ENCODE results near the gene DOK7.

The DOK7 gene

GRCh38 chr4:3527101-3527913, 64.2 kb downstream of the DOK7 start:
- TF ChIP-seq POU2F2 (IDR thresholded peaks at IDR 0.05; ENCODE audit: low read depth, low read length) (no peak), SPI1 (IDR thresholded peaks at IDR 0.05; ENCODE audit: low read depth, low read length) (no peak), POLR2AphosphoS5 (IDR thresholded peaks at IDR 0.05; ENCODE audit: low read depth, low read length) (no peak), TAF1 (IDR thresholded peaks at IDR 0.05; ENCODE audit: low read depth, low read length) (no peak), PAX5 (IDR thresholded peaks at IDR 0.05; ENCODE audit: insufficient read depth, low read length, severe bottlenecking) (no peak), POLR2A (IDR thresholded peaks at IDR 0.05; ENCODE audit: low read depth, low read length) (no peak)
- FAIRE-seq (no peak), DNase-seq (ENCODE audit: insufficient read length, low spot score) (no peak)

- DNase-seq (ENCODE audit: insufficient read length, low spot score) (no peak), FAIRE-seq (no peak)
- TF ChIP-seq PAX5 (IDR thresholded peaks at IDR 0.05; ENCODE audit: insufficient read depth, low read length, severe bottlenecking) (no peak), POLR2A (IDR thresholded peaks at IDR 0.05; ENCODE audit: low read depth, low read length) (no peak), TAF1 (IDR thresholded peaks at IDR 0.05; ENCODE audit: low read depth, low read length) (no peak), POU2F2 (IDR thresholded peaks at IDR 0.05; ENCODE audit: low read depth, low read length) (no peak), SPI1 (IDR thresholded peaks at IDR 0.05; ENCODE audit: low read depth, low read length) (no peak), POLR2AphosphoS5 (IDR thresholded peaks at IDR 0.05; ENCODE audit: low read depth, low read length) (no peak)
Measured at GRCh38 chr4:3527914-3528876, 65.1 kb downstream of the DOK7 start.

GRCh38 chr4:3529363-3529762, 66.3 kb downstream of the DOK7 start:
- TF ChIP-seq POLR2A (IDR thresholded peaks at IDR 0.05; ENCODE audit: low read depth, low read length) (no peak), SPI1 (IDR thresholded peaks at IDR 0.05; ENCODE audit: low read depth, low read length) (peak; percentile 94)
- DNase-seq (ENCODE audit: insufficient read length, low spot score) (no peak), FAIRE-seq (no peak)

GRCh38 chr4:3530051-3530450, 66.9 kb downstream of the DOK7 start:
- DNase-seq (ENCODE audit: insufficient read length, low spot score) (no peak), FAIRE-seq (no peak)
- TF ChIP-seq POLR2A (IDR thresholded peaks at IDR 0.05; ENCODE audit: low read depth, low read length): no peak
- no peak for TF ChIP-seq POU2F2 (IDR thresholded peaks at IDR 0.05; ENCODE audit: low read depth, low read length)
- TF ChIP-seq PAX5 (IDR thresholded peaks at IDR 0.05; ENCODE audit: insufficient read depth, low read length, severe bottlenecking): no peak
- no peak for TF ChIP-seq POLR2AphosphoS5 (IDR thresholded peaks at IDR 0.05; ENCODE audit: low read depth, low read length)
- no peak for TF ChIP-seq TAF1 (IDR thresholded peaks at IDR 0.05; ENCODE audit: low read depth, low read length)
- no peak for TF ChIP-seq SPI1 (IDR thresholded peaks at IDR 0.05; ENCODE audit: low read depth, low read length)

- FAIRE-seq: no peak
- no peak for TF ChIP-seq PAX5 (IDR thresholded peaks at IDR 0.05; ENCODE audit: insufficient read depth, low read length, severe bottlenecking)
- no peak for TF ChIP-seq POLR2A (IDR thresholded peaks at IDR 0.05; ENCODE audit: low read depth, low read length)
- no peak for TF ChIP-seq TAF1 (IDR thresholded peaks at IDR 0.05; ENCODE audit: low read depth, low read length)
- TF ChIP-seq POLR2AphosphoS5 (IDR thresholded peaks at IDR 0.05; ENCODE audit: low read depth, low read length): no peak
- TF ChIP-seq SPI1 (IDR thresholded peaks at IDR 0.05; ENCODE audit: low read depth, low read length): no peak
- TF ChIP-seq POU2F2 (IDR thresholded peaks at IDR 0.05; ENCODE audit: low read depth, low read length): no peak
- no peak for DNase-seq (ENCODE audit: insufficient read length, low spot score)
Measured at GRCh38 chr4:3530663-3531254, 67.7 kb downstream of the DOK7 start.

- DNase-seq (ENCODE audit: insufficient read length, low spot score): no peak
- TF ChIP-seq POLR2AphosphoS5 (IDR thresholded peaks at IDR 0.05; ENCODE audit: low read depth, low read length) (no peak), POU2F2 (IDR thresholded peaks at IDR 0.05; ENCODE audit: low read depth, low read length) (no peak), SPI1 (IDR thresholded peaks at IDR 0.05; ENCODE audit: low read depth, low read length) (no peak), PAX5 (IDR thresholded peaks at IDR 0.05; ENCODE audit: insufficient read depth, low read length, severe bottlenecking) (no peak), POLR2A (IDR thresholded peaks at IDR 0.05; ENCODE audit: low read depth, low read length) (no peak), TAF1 (IDR thresholded peaks at IDR 0.05; ENCODE audit: low read depth, low read length) (no peak)
- FAIRE-seq: no peak
Measured at GRCh38 chr4:3531318-3531878, 68.3 kb downstream of the DOK7 start.

- DNase-seq (ENCODE audit: insufficient read length, low spot score) (peak; percentile 100), FAIRE-seq (peak; percentile 89)
- TF ChIP-seq SPI1 (IDR thresholded peaks at IDR 0.05; ENCODE audit: low read depth, low read length) (no peak), PAX5 (IDR thresholded peaks at IDR 0.05; ENCODE audit: insufficient read depth, low read length, severe bottlenecking) (no peak), TAF1 (IDR thresholded peaks at IDR 0.05; ENCODE audit: low read depth, low read length) (peak; percentile 97), POLR2AphosphoS5 (IDR thresholded peaks at IDR 0.05; ENCODE audit: low read depth, low read length) (peak; percentile 97), POLR2A (IDR thresholded peaks at IDR 0.05; ENCODE audit: low read depth, low read length) (peak; percentile 97), POU2F2 (IDR thresholded peaks at IDR 0.05; ENCODE audit: low read depth, low read length) (peak; percentile 62; the same call in 1 of the 2 replicates)
Measured at GRCh38 chr4:3531879-3532750, 69.0 kb downstream of the DOK7 start, which contains the start of gene LRPAP1. LRPAP1 (minus strand) TSS chr4:3532422; CDS start chr4:3532412, 10 bp downstream.
